GM12864 (cell line): ENCODE data around the gene GPR150.

ENCODE experiments used
- DNase-seq: peaks from one replicate; pipeline ENCODE4 v3.0.0-alpha.2; 2011; ENCODE audit warnings: low read depth
- H3K4me3 ChIP-seq: 2 replicates; pipeline ENCODE4 v1.5.1; 2011; ENCODE audit warnings: mild to moderate bottlenecking, low read depth, low read length, control low read depth
- TF ChIP-seq, protein P1 (sequence below): IDR thresholded peaks from 2 replicates; pipeline ENCODE4 v1.5.1; 2011; ENCODE audit warnings: low read depth, mild to moderate bottlenecking, moderate library complexity, low read length, control low read depth, inconsistent platforms; ENCODE audit errors: missing control alignments

Gene GPR150

GRCh38 chr5:95620030-95620869, at the start of gene GPR150:
Gene GPR150, plus strand, starts transcription at chr5:95620087. Its CDS starts 189 bp downstream, at chr5:95620276.
- peak; percentile 18 for DNase-seq
- TF ChIP-seq, protein P1, sequence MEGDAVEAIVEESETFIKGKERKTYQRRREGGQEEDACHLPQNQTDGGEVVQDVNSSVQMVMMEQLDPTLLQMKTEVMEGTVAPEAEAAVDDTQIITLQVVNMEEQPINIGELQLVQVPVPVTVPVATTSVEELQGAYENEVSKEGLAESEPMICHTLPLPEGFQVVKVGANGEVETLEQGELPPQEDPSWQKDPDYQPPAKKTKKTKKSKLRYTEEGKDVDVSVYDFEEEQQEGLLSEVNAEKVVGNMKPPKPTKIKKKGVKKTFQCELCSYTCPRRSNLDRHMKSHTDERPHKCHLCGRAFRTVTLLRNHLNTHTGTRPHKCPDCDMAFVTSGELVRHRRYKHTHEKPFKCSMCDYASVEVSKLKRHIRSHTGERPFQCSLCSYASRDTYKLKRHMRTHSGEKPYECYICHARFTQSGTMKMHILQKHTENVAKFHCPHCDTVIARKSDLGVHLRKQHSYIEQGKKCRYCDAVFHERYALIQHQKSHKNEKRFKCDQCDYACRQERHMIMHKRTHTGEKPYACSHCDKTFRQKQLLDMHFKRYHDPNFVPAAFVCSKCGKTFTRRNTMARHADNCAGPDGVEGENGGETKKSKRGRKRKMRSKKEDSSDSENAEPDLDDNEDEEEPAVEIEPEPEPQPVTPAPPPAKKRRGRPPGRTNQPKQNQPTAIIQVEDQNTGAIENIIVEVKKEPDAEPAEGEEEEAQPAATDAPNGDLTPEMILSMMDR = peak; percentile 18
- peak within 1 kb of the TSS; percentile 49 for H3K4me3 ChIP-seq

DNA sequence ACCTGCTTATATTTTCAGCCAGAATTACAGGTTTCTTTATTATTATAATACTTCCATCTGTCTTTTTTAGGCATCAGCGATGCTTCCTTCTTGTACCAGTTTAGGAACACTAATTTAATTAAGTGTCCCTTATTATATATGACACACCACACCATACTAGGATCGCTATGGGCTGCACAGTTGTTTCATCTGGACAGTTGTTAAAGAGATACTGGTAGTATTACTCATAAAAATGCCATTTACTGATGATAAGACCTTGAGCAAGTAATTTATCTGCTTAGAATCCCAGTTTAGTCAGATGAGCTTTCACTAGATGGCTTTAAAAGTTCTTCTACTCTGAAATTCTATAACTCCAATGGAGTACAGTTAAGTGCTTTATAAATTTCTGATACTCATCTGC, 47.9 kb upstream of the GPR150 start:
- TF ChIP-seq, protein P1 = no peak
- no peak overlapping the region for H3K4me3 ChIP-seq

DNA sequence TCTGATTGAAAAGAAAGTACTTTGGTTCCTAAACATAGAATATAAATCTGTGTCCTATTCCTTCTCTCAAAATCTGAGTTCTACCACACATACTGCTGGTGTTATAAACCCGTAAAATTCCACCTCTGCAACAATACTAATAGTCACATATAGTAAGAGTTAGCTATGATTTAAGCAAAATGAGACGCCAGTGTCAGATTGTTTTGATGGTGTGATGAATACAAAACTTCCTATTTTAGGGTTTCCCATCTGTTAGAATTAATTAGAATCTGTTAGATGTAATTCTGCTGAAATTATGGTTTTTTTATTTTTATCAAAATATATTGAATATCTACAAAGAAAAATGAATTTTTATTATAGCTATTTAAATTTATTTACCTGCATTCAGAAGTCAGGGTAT, 38.3 kb upstream of the GPR150 start:
- H3K4me3 ChIP-seq = no peak overlapping the region
- TF ChIP-seq, protein P1 = no peak
- no peak for DNase-seq

More for the DNA sequence above, 47.9 kb upstream of the GPR150 start:
- no peak for DNase-seq

- TF ChIP-seq, protein P1 = no peak
- no peak overlapping the region for H3K4me3 ChIP-seq
- DNase-seq = no peak
Measured at GRCh38 chr5:95583992-95584391, 35.9 kb upstream of the GPR150 start.

DNA sequence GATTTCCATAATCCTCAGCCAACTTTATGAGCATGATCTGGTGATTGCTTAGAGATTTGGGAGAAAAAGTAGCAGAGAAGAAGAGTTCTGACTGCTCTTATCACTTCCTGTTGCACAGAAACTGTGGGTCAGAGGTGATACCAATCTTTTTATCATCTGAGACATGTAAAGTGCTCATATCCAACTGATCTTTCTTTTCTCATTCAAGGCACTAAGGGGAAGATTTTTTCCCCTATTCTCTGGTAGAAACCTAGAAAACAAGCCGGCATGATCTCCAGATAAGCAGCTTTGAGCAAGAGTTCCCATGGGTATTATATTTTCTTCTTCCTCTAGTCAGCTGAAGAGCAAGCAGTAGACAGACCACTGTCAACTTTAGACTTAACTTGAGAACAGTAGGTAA, 29.0 kb upstream of the GPR150 start:
- TF ChIP-seq, protein P1 = no peak
- no peak overlapping the region for H3K4me3 ChIP-seq
- DNase-seq = no peak

DNA sequence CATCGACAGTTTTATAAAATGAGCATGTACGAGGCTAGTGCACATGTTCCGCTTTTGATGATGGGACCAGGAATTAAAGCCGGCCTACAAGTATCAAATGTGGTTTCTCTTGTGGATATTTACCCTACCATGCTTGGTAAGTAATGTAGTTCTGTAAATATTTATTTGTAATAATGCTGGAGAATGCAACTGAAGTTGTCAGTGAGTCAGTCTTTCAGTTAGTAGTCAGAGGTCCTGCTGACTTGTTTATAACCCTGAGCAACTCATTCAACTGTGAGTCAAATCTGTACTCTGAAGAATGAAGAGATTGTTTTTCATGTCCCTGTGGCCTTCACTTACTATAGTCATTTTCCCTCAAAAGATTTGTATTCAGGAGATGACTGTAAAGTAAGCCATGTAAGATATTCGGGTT, 28.4 kb upstream of the GPR150 start:
- no peak overlapping the region for H3K4me3 ChIP-seq
- TF ChIP-seq, protein P1 = no peak
- peak; percentile 7 for DNase-seq
